WTC11 (cell line): ENCODE results near the gene DGLUCY. TPM values are rescaled to one million over a fixed set of nuclear protein-coding genes. Genes with fewer than 3 reads are reported as not detected.

Experiments
- ATAC-seq: fragments of 200-7000 bp; cut with Tn5 transposase; 2 replicates; pipeline ENCODE4 v1.10.0; 2021; ENCODE audit warnings: mild to moderate bottlenecking, moderate library complexity
- CTCF ChIA-PET: fragments of 300-600 bp; sonication (Branson Sonifier 250); formaldehyde crosslinking; loops from one replicate; lab custom pipeline; 2021; ENCODE audit warnings: antibody characterized with exemption; lab: Charles Lee
- POLR2A ChIA-PET: fragments of 350-600 bp; sonication (Branson Sonifier 250); formaldehyde crosslinking; loops from one replicate; lab custom pipeline; 2021; ENCODE audit warnings: antibody characterized with exemption; lab: Charles Lee
- DNase-seq: peaks from one replicate; pipeline ENCODE4 v3.0.0; 2021; ENCODE audit warnings: low spot score
- H3K27ac Mint-ChIP-seq: 2 replicates; pipeline ENCODE4 v1.8.0; 2021; ENCODE audit warnings: mixed read lengths
- H3K27me3 Mint-ChIP-seq: 2 replicates; pipeline ENCODE4 v1.8.0; 2021; ENCODE audit warnings: low read depth, mild to moderate bottlenecking, moderate library complexity, mixed read lengths
- H3K36me3 Mint-ChIP-seq: 2 replicates; pipeline ENCODE4 v1.8.0; 2021; ENCODE audit warnings: mixed read lengths
- H3K4me1 Mint-ChIP-seq: 2 replicates; pipeline ENCODE4 v1.8.0; 2022; ENCODE audit warnings: mixed read lengths
- H3K4me3 Mint-ChIP-seq: 2 replicates; pipeline ENCODE4 v1.8.0; 2021; ENCODE audit warnings: mild to moderate bottlenecking, moderate library complexity, mixed read lengths
- H3K9me3 Mint-ChIP-seq: 2 replicates; pipeline ENCODE4 v1.8.0; 2021; ENCODE audit warnings: mixed read lengths
- CREB1 ChIP-seq: sonication (generic); formaldehyde crosslinking; IDR thresholded peaks from 2 replicates; pipeline ENCODE4 v1.8.0; 2023; ENCODE audit warnings: mild to moderate bottlenecking, missing genetic modification reagents
- ESRRA ChIP-seq: sonication (generic); formaldehyde crosslinking; IDR thresholded peaks from 2 replicates; pipeline ENCODE4 v1.8.1; 2022; ENCODE audit warnings: mild to moderate bottlenecking, missing genetic modification reagents, borderline replicate concordance
- IRF2 ChIP-seq: sonication (generic); formaldehyde crosslinking; IDR thresholded peaks from 2 replicates; pipeline ENCODE4 v1.8.0; 2022; ENCODE audit warnings: low read depth, missing genetic modification reagents, borderline replicate concordance
- MAX ChIP-seq: sonication (generic); formaldehyde crosslinking; IDR thresholded peaks from 2 replicates; pipeline ENCODE4 v1.8.0; 2022; ENCODE audit warnings: mild to moderate bottlenecking, missing genetic modification reagents
- NFE2L1 ChIP-seq: sonication (generic); formaldehyde crosslinking; IDR thresholded peaks from 2 replicates; pipeline ENCODE4 v1.8.1; 2023; ENCODE audit warnings: missing genetic modification reagents
- NR2C2 ChIP-seq: sonication (generic); formaldehyde crosslinking; IDR thresholded peaks from 2 replicates; pipeline ENCODE4 v1.8.0; 2022; ENCODE audit warnings: mild to moderate bottlenecking, missing genetic modification reagents
- SMAD3 ChIP-seq: sonication (generic); formaldehyde crosslinking; IDR thresholded peaks from 2 replicates; pipeline ENCODE4 v1.8.0; 2022; ENCODE audit warnings: missing genetic modification reagents, mild to moderate bottlenecking, borderline replicate concordance
- SMAD4 ChIP-seq: sonication (generic); formaldehyde crosslinking; IDR thresholded peaks from 2 replicates; pipeline ENCODE4 v1.8.0; 2022; ENCODE audit warnings: mild to moderate bottlenecking, missing genetic modification reagents
- SOX15 ChIP-seq: fragments of 250-450 bp; sonication (Bioruptor Pico); IDR thresholded peaks from 2 replicates; pipeline ENCODE4 v1.9.0; 2021; ENCODE audit warnings: mild to moderate bottlenecking
- STAT6 ChIP-seq: sonication (generic); formaldehyde crosslinking; conservative IDR thresholded peaks from 2 replicates; pipeline ENCODE4 v1.8.1; 2023; ENCODE audit warnings: mild to moderate bottlenecking, low read depth, missing genetic modification reagents, moderate library complexity
- TCF7 ChIP-seq: sonication (generic); formaldehyde crosslinking; IDR thresholded peaks from 2 replicates; pipeline ENCODE4 v1.8.0; 2022; ENCODE audit warnings: mild to moderate bottlenecking, low read depth, missing genetic modification reagents, moderate library complexity
- USF2 ChIP-seq: sonication (generic); formaldehyde crosslinking; IDR thresholded peaks from 2 replicates; pipeline ENCODE4 v1.8.1; 2023; ENCODE audit warnings: mild to moderate bottlenecking, missing genetic modification reagents, moderate library complexity
- ZBTB21 ChIP-seq: sonication (generic); formaldehyde crosslinking; IDR thresholded peaks from 2 replicates; pipeline ENCODE4 v1.8.1; 2023; ENCODE audit warnings: mild to moderate bottlenecking, missing genetic modification reagents, borderline replicate concordance
- ZMAT4 ChIP-seq: fragments of 250-450 bp; sonication (Bioruptor Pico); IDR thresholded peaks from 2 replicates; pipeline ENCODE4 v1.9.0; 2021; ENCODE audit warnings: mild to moderate bottlenecking
- ZNF219 ChIP-seq: sonication (generic); formaldehyde crosslinking; IDR thresholded peaks from 2 replicates; pipeline ENCODE4 v1.8.0; 2023; ENCODE audit warnings: missing genetic modification reagents, mild to moderate bottlenecking, borderline replicate concordance
- ZNF232 ChIP-seq: sonication (generic); formaldehyde crosslinking; IDR thresholded peaks from 2 replicates; pipeline ENCODE4 v1.8.0; 2022; ENCODE audit warnings: mild to moderate bottlenecking, missing genetic modification reagents
- ZNF263 ChIP-seq: sonication (generic); formaldehyde crosslinking; IDR thresholded peaks from 2 replicates; pipeline ENCODE4 v1.8.1; 2022; ENCODE audit warnings: low read depth, mild to moderate bottlenecking, moderate library complexity, missing genetic modification reagents
- ZNF281 ChIP-seq: sonication (generic); formaldehyde crosslinking; IDR thresholded peaks from 2 replicates; pipeline ENCODE4 v1.8.0; 2023; ENCODE audit warnings: mild to moderate bottlenecking, missing genetic modification reagents
- ZNF396 ChIP-seq: fragments of 250-450 bp; sonication (Bioruptor Pico); IDR thresholded peaks from 2 replicates; pipeline ENCODE4 v1.8.0; 2021; ENCODE audit warnings: mild to moderate bottlenecking, moderate library complexity, borderline replicate concordance
- ZNF423 ChIP-seq: fragments of 250-450 bp; sonication (Bioruptor Pico); IDR thresholded peaks from 2 replicates; pipeline ENCODE4 v2.1.2; 2022; ENCODE audit warnings: mild to moderate bottlenecking, moderate library complexity
- ZNF532 ChIP-seq: fragments of 250-450 bp; sonication (Bioruptor Pico); IDR thresholded peaks from 2 replicates; pipeline ENCODE4 v1.9.0; 2021; ENCODE audit warnings: mild to moderate bottlenecking, borderline replicate concordance
- total RNA-seq: library from RNA; stranded (reverse); gene quantifications from 3 replicates; pipeline ENCODE4 v1.2.3, GENCODE V29; 2021

Gene DGLUCY
- total RNA-seq, 1 experiment from 2014 or later, result 35.4 TPM

- no peak for TF ChIP-seq ZNF263 (CRISPR knock-in tag)
- TF ChIP-seq ZNF532 (CRISPR knock-in tag), result no peak
- no peak for TF ChIP-seq MAX (CRISPR knock-in tag)
- TF ChIP-seq SMAD3 (CRISPR knock-in tag), result no peak
- TF ChIP-seq ESRRA (CRISPR knock-in tag), result no peak
- TF ChIP-seq NFE2L1, result no peak
- no peak for TF ChIP-seq SMAD4 (CRISPR knock-in tag)
- TF ChIP-seq ZNF219, result no peak
- no peak for TF ChIP-seq STAT6
- TF ChIP-seq CREB1, result no peak
- no peak for TF ChIP-seq NR2C2
- no peak for TF ChIP-seq ZBTB21
Observed at GRCh38 chr14:91184559-91184958, 70.7 kb downstream of the DGLUCY start (continued).

- POLR2A ChIA-PET, result interaction anchor here (0.7 kb wide), 1 partner anchor 153 kb away, joined by 3 read pairs; no protein-coding TSS in a partner anchor
Observed at GRCh38 chr14:91185721-91186120, 71.8 kb downstream of the DGLUCY start.

More at GRCh38 chr14:91185721-91186120, 71.8 kb downstream of the DGLUCY start:
- Mint-ChIP-seq H3K9me3 (no peaks in the 10 kb centered on the region), H3K27ac (no peak overlapping the region), H3K36me3 (peaks cover 13% of the 10 kb centered on the region), H3K27me3 (no peaks in the 10 kb centered on the region), H3K4me3 (no peak overlapping the region), H3K4me1 (no peaks in the 10 kb centered on the region)
- no peak for TF ChIP-seq ZMAT4 (CRISPR knock-in tag)
- no peak for TF ChIP-seq NR2C2
- no peak for TF ChIP-seq TCF7 (CRISPR knock-in tag)
- no peak for TF ChIP-seq ZNF232
- TF ChIP-seq USF2, result no peak
- no peak for TF ChIP-seq ZNF396
- no peak for TF ChIP-seq ZNF281 (CRISPR knock-in tag)
- no peak for TF ChIP-seq IRF2 (CRISPR knock-in tag)
- TF ChIP-seq SOX15, result no peak
- no peak for TF ChIP-seq ZNF423 (CRISPR knock-in tag)
- no peak for TF ChIP-seq ESRRA (CRISPR knock-in tag)
- ATAC-seq (no peak), DNase-seq (no peak)
- CTCF ChIA-PET, result interaction anchor here (0.7 to 3.7 kb wide), 2 partner anchors 8 to 12 kb away, joined by 3 to 23 read pairs; no protein-coding TSS in a partner anchor
